H1 (cell line): ENCODE data around the gene DAPK3. TPM values are rescaled to one million over a fixed set of nuclear protein-coding genes. Genes with fewer than 3 reads are reported as not detected.

Source experiments
- CTCF ChIA-PET: fragments of 300-600 bp; sonication (Branson Sonifier 250); formaldehyde crosslinking; loops from one replicate; lab custom pipeline; 2021; ENCODE audit not compliant: partially characterized antibody; lab: Charles Lee
- POLR2A ChIA-PET: fragments of 300-600 bp; sonication (Branson Sonifier 250); formaldehyde crosslinking; loops from one replicate; lab custom pipeline; 2021; ENCODE audit warnings: inconsistent platforms; ENCODE audit not compliant: partially characterized antibody; lab: Charles Lee
- DNase-seq, 2 experiments: peaks; one replicate each; pipeline versions ENCODE4 v3.0.0 to v3.0.0-alpha.2; 2010 to 2022; ENCODE audit warnings: low spot score in 2 of 2, low read depth in 1 of 2, mixed read lengths in 1 of 2
- FAIRE-seq: peaks from 2 replicates; lab custom pipeline; 2011; peaks lifted over from hg19 to GRCh38; lab: Jason Lieb, UNC
- H2AFZ ChIP-seq: 2 replicates; pipeline ENCODE4 v1.8.1; 2012; ENCODE audit warnings: low read length, inconsistent platforms
- H2AK5ac ChIP-seq: 2 replicates; pipeline ENCODE4 v1.6.1; 2013; ENCODE audit warnings: low read depth, low read length
- H2BK120ac ChIP-seq: replicated peaks from 2 replicates; pipeline ENCODE3; 2013; ENCODE audit warnings: low read depth, low read length, inconsistent platforms
- H2BK12ac ChIP-seq: 2 replicates; pipeline ENCODE4 v1.6.1; 2013; ENCODE audit warnings: low read depth, low read length
- H2BK15ac ChIP-seq: 2 replicates; pipeline ENCODE4 v1.6.1; 2013; ENCODE audit warnings: low read length
- H2BK20ac ChIP-seq: 2 replicates; pipeline ENCODE4 v1.6.1; 2013; ENCODE audit warnings: low read length
- H2BK5ac ChIP-seq: 2 replicates; pipeline ENCODE4 v1.6.1; 2013; ENCODE audit warnings: low read depth, low read length
- H3K14ac ChIP-seq: 2 replicates; pipeline ENCODE4 v1.6.1; 2013; ENCODE audit warnings: inconsistent platforms; ENCODE audit not compliant: insufficient read length
- H3K18ac ChIP-seq: 2 replicates; pipeline ENCODE4 v1.6.1; 2013; ENCODE audit warnings: low read length; ENCODE audit errors: extremely low read depth
- H3K23ac ChIP-seq: 2 replicates; pipeline ENCODE4 v1.6.1; 2013; ENCODE audit warnings: inconsistent platforms; ENCODE audit not compliant: insufficient read length
- H3K23me2 ChIP-seq: 2 replicates; pipeline ENCODE4 v1.6.1; 2013; ENCODE audit warnings: low read depth, low read length
- H3K27ac ChIP-seq: 2 replicates; pipeline ENCODE4 v1.6.1; 2011; ENCODE audit warnings: low read depth, low read length, inconsistent platforms
- H3K27me3 ChIP-seq, 4 experiments: replicated peaks in 1 of 4; 1 replicate in 1 of 4; 2 replicates in 3 of 4; pipeline versions ENCODE4 v1.6.1 to v1.8.1; 2011 to 2013; ENCODE audit warnings: low read length in 3 of 4, mild to moderate bottlenecking in 3 of 4, inconsistent platforms in 2 of 4, mixed read lengths in 2 of 4, moderate library complexity in 1 of 4; ENCODE audit not compliant: control insufficient read depth in 3 of 4, insufficient read depth in 3 of 4; ENCODE audit errors: extremely low read depth in 1 of 4
- H3K36me3 ChIP-seq, 4 experiments: 2 replicates each; pipeline versions ENCODE4 v1.6.1 to v1.8.1; 2011 to 2013; ENCODE audit warnings: mild to moderate bottlenecking in 4 of 4, low read length in 3 of 4, moderate library complexity in 2 of 4, control low read depth in 1 of 4, inconsistent platforms in 1 of 4; ENCODE audit not compliant: insufficient read depth in 4 of 4, control insufficient read depth in 2 of 4
- H3K4ac ChIP-seq: replicated peaks from 2 replicates; pipeline ENCODE3; 2013; ENCODE audit warnings: low read length, low read depth, mixed read lengths, inconsistent platforms; ENCODE audit not compliant: insufficient read length
- H3K4me1 ChIP-seq, 4 experiments: replicated peaks in 1 of 4; 1 replicate in 1 of 4; 2 replicates in 3 of 4; pipeline versions ENCODE4 v1.6.1 to v1.8.1; 2011 to 2013; ENCODE audit warnings: low read length in 3 of 4, inconsistent platforms in 2 of 4, mixed read lengths in 1 of 4; ENCODE audit not compliant: insufficient read depth in 4 of 4, control insufficient read depth in 3 of 4
- H3K4me2 ChIP-seq, 2 experiments: 2 replicates each; pipeline versions ENCODE4 v1.6.1 to v1.8.1; 2011 to 2013; ENCODE audit warnings: low read depth in 2 of 2, low read length in 2 of 2, control low read depth in 1 of 2, inconsistent platforms in 1 of 2, mild to moderate bottlenecking in 1 of 2; ENCODE audit not compliant: insufficient read depth in 1 of 2
- H3K4me3 ChIP-seq, 4 experiments: fragments of 200-600, 300-600 bp in 1 of 4; sonication (generic), shearing (Covaris generic), sonication (Bioruptor Twin) in 1 of 4; 2 replicates each; pipeline versions ENCODE4 v1.5.1 to v1.8.1; 2011 to 2016; ENCODE audit warnings: low read length in 4 of 4, low read depth in 3 of 4, control low read depth in 2 of 4, inconsistent platforms in 2 of 4, mild to moderate bottlenecking in 2 of 4, mixed read lengths in 1 of 4, moderate library complexity in 1 of 4; ENCODE audit not compliant: insufficient read depth in 2 of 4; ENCODE audit errors: extremely low read depth in 1 of 4
- H3K56ac ChIP-seq: replicated peaks from 2 replicates; pipeline ENCODE3; 2013; ENCODE audit warnings: low read depth, mild to moderate bottlenecking, mixed read lengths, low read length, inconsistent platforms; ENCODE audit not compliant: insufficient read length
- H3K79me1 ChIP-seq: 2 replicates; pipeline ENCODE4 v1.6.1; 2013; ENCODE audit warnings: low read depth, low read length, control low read depth
- H3K79me2 ChIP-seq, 2 experiments: 2 replicates each; pipeline versions ENCODE4 v1.6.1 to v1.8.1; 2012 to 2013; ENCODE audit warnings: low read length in 2 of 2, mild to moderate bottlenecking in 2 of 2, inconsistent platforms in 1 of 2; ENCODE audit not compliant: insufficient read depth in 2 of 2, control insufficient read depth in 1 of 2
- H3K9ac ChIP-seq, 4 experiments: replicated peaks in 1 of 4; 1 replicate in 1 of 4; 2 replicates in 3 of 4; pipeline versions ENCODE4 v1.6.1 to v1.8.1; 2011 to 2013; ENCODE audit warnings: low read depth in 3 of 4, low read length in 3 of 4, control low read depth in 2 of 4, mild to moderate bottlenecking in 2 of 4, moderate library complexity in 2 of 4, inconsistent platforms in 1 of 4; ENCODE audit errors: extremely low read depth in 1 of 4
- H3K9me3 ChIP-seq, 2 experiments: 2 replicates each; pipeline versions ENCODE4 v1.6.1 to v1.8.1; 2012 to 2013; ENCODE audit warnings: mild to moderate bottlenecking in 2 of 2, moderate library complexity in 2 of 2, control low read depth in 1 of 2, inconsistent platforms in 1 of 2, low read depth in 1 of 2, low read length in 1 of 2, mixed read lengths in 1 of 2; ENCODE audit not compliant: insufficient read depth in 2 of 2
- H4K20me1 ChIP-seq, 2 experiments: replicated peaks in 1 of 2; 2 replicates each; pipeline versions ENCODE3 to v1.8.1; 2011 to 2013; ENCODE audit warnings: inconsistent platforms in 2 of 2, low read length in 2 of 2, mild to moderate bottlenecking in 1 of 2; ENCODE audit not compliant: insufficient read depth in 2 of 2, control insufficient read depth in 1 of 2
- H4K5ac ChIP-seq: 2 replicates; pipeline ENCODE4 v1.6.1; 2013; ENCODE audit warnings: low read length, low read depth, mixed read lengths, inconsistent platforms; ENCODE audit not compliant: insufficient read length
- H4K8ac ChIP-seq: 2 replicates; pipeline ENCODE4 v1.8.0; 2013; ENCODE audit warnings: mild to moderate bottlenecking, moderate library complexity, low read length, inconsistent platforms; ENCODE audit not compliant: insufficient read depth; ENCODE audit errors: extremely low read depth
- H4K91ac ChIP-seq: replicated peaks from 2 replicates; pipeline ENCODE3; 2013; ENCODE audit warnings: low read length, mixed read lengths, inconsistent platforms; ENCODE audit not compliant: insufficient read length
- JUN ChIP-seq: IDR thresholded peaks from 2 replicates; pipeline ENCODE4 v1.6.1; 2011; ENCODE audit warnings: low read depth, mild to moderate bottlenecking, improper control_type of control experiment, low read length
- POLR2A ChIP-seq, 2 experiments: IDR thresholded peaks; 1 replicate in 1 of 2; 2 replicates in 1 of 2; pipeline ENCODE4 v1.6.1; 2011; ENCODE audit warnings: low read depth in 2 of 2, low read length in 2 of 2, mild to moderate bottlenecking in 2 of 2; ENCODE audit errors: control extremely low read depth in 1 of 2
- POU5F1 ChIP-seq: IDR thresholded peaks from 2 replicates; pipeline ENCODE4 v1.6.1; 2011; ENCODE audit warnings: low read depth, mild to moderate bottlenecking, low read length, moderate library complexity
- RAD21 ChIP-seq, 2 experiments: IDR thresholded peaks in 1 of 2; conservative IDR thresholded peaks in 1 of 2; 2 replicates each; pipeline ENCODE4 v1.6.1; 2011; ENCODE audit warnings: low read depth in 2 of 2, low read length in 2 of 2, improper control_type of control experiment in 1 of 2, inconsistent platforms in 1 of 2, mild to moderate bottlenecking in 1 of 2, moderate library complexity in 1 of 2
- TAF1 ChIP-seq: IDR thresholded peaks from 2 replicates; pipeline ENCODE4 v1.6.1; 2011; ENCODE audit warnings: mild to moderate bottlenecking, low read depth, low read length
- YY1 ChIP-seq: IDR thresholded peaks from 2 replicates; pipeline ENCODE4 v1.6.1; 2011; ENCODE audit warnings: low read depth, mild to moderate bottlenecking, low read length
- WGBS, 2 experiments: shearing (Covaris generic) in 1 of 2; methylation state at CpG; one replicate each; pipeline versions ENCODE4 v1.1.6 to v1.1.7; 2013 to 2015; ENCODE audit warnings: low lambda C conversion rate in 2 of 2, mixed read lengths in 2 of 2, inconsistent platforms in 1 of 2, low coverage in 1 of 2, missing lambda C conversion rate in 1 of 2; ENCODE audit not compliant: insufficient replicate concordance in 2 of 2, insufficient coverage in 1 of 2, insufficient read length in 1 of 2; ENCODE audit errors: extremely low coverage in 1 of 2, missing lambda C conversion rate in 1 of 2; 5-methylcytosine and 5-hydroxymethylcytosine counted together
- polyA plus RNA-seq, 7 experiments: library from polyadenylated mRNA; depleted of rRNA in 3 of 7; stranded (reverse) in 5 of 7; unstranded in 2 of 7; fragments of >200 nt in 5 of 7; fragments of 200-250 nt in 2 of 7; gene quantifications; 1 replicate in 5 of 7; 2 replicates in 1 of 7; 4 replicates in 1 of 7; pipeline versions ENCODE4 v1.2.1 to v1.2.3, GENCODE V29; 2011 to 2013; ENCODE audit warnings: missing spikeins in 2 of 7, mixed read lengths in 2 of 7
- total RNA-seq: library from RNA; stranded (reverse); fragmentation: NEBNext Ultra II Directional; extraction: Animal tissue kit (Norgen Biotek cat#: 25700); gene quantifications from 2 replicates; pipeline ENCODE4 v1.2.1, GENCODE V29; 2021
- TF ChIP-seq, protein P1 (sequence below), 3 experiments: IDR thresholded peaks; 1 replicate in 2 of 3; 2 replicates in 1 of 3; pipeline versions ENCODE4 v1.5.1 to v1.6.1; 2011; ENCODE audit warnings: low read length in 3 of 3, mild to moderate bottlenecking in 3 of 3, inconsistent platforms in 2 of 3, low read depth in 1 of 3, moderate library complexity in 1 of 3; ENCODE audit not compliant: insufficient read depth in 1 of 3; ENCODE audit errors: control extremely low read depth in 1 of 3

Gene DAPK3
- total and polyA plus RNA-seq, 2 of the 8 experiments (the other 6 are each of a cell fraction or from before 2014, with no cell fraction given), result 53.2 to 78.1 TPM

DNA sequence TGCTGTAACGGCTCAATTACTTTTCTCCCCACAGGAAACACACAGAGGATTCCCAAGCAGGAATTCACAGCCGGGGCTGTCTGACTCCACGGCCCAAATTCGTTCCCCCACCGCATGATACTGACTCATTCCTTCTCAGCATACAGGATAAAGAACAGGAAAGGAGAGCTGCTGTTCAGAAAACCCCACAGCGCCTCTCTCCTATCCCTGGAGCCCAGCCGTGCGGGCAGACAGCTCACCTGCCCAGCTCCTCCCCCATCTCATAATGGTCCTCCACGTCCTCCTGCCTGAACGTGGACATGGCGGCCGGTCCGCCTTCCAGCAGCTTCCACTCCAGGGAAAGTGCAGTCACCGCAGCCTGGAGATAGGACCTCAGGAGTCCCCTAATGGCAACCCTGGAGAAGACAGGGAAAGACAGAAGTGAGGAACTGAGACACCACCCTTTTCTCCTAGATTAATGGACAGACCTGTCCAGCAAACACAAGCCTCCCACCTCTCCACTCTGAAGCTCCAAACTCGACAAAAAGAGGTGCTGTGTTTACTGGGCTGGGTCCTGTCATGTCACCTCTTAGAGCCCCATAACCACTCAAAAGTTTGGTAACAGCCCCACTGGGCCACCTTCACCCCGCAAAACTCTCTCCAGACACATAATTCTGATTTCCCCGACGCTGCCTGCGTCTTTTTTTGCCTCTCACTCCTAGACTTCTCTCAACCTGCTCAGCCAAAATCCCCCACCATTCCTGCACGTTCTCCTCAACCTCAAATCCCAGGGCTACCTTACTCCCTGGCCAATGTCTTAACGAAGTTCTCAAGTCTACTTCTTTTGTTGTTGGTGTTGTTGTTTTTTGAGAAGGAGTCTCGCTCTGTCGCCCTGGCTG, 1.2 kb downstream of the DAPK3 start:
- 34% methylated on average over 23 of the region's 23 CpGs; no CpG with 5 or more reads in 1 of the 2 experiments for WGBS, 2 experiments
- 0 out of 2 replicates have a peak overlapping the region, but pooled peaks have one; percentile 61 for H2BK15ac ChIP-seq
- FAIRE-seq, result no peak
- no peak overlapping the region for H3K18ac ChIP-seq
- 0 out of 2 replicates have a peak overlapping the region, but pooled peaks have one; percentile 77 for H2AK5ac ChIP-seq
- peak overlapping the region; percentile 69 to 92 (median 75) for H3K4me3 ChIP-seq
- H2BK12ac ChIP-seq, result peak overlapping the region; percentile 75; the same call in 1 of the 2 replicates
- peaks cover 6% of the 10 kb centered on the region for H3K79me1 ChIP-seq
- DNase-seq, result peak in 1 of 2 experiments; percentile 64
- H3K27me3 ChIP-seq, result no peaks in the 10 kb centered on the region
- H4K5ac ChIP-seq, result no peak overlapping the region
- H4K20me1 ChIP-seq, result peaks cover 15 to 20% of the 10 kb centered on the region in 2 experiments
- peak overlapping the region; percentile 80 for H3K27ac ChIP-seq
- H2BK20ac ChIP-seq, result 0 out of 2 replicates have a peak overlapping the region, but pooled peaks have one; percentile 32
- peak overlapping the region; percentile 52; the same call in 1 of the 2 replicates for H2BK5ac ChIP-seq
- no peak overlapping the region for H3K56ac ChIP-seq
- H3K9me3 ChIP-seq, result no peaks in the 10 kb centered on the region
- no peak overlapping the region for H4K91ac ChIP-seq
- H3K14ac ChIP-seq, result no peak overlapping the region
- H4K8ac ChIP-seq, result no peak overlapping the region; the same call in 1 of the 2 replicates
- H3K4me2 ChIP-seq, result peak overlapping the region; percentile 88 to 92
- H3K36me3 ChIP-seq, result peaks cover 9 to 26% (median 15%) of the 10 kb centered on the region in 4 experiments; a peak in 7 of 8 replicates
- ChIA-PET POLR2A (interaction anchor here (0.8 to 24.8 kb wide), 17 partner anchors 11 to 223 kb away, joined by 3 to 870 read pairs (median 4); partner anchors contain the start of genes ATCAY, EEF2, NMRK2 and PIAS4), CTCF (interaction anchor here (0.6 to 1.8 kb wide), 10 partner anchors 13 to 398 kb away, joined by 3 to 10 read pairs (median 5); partner anchors contain the start of genes ATCAY, EEF2 and NMRK2)
- no peak overlapping the region for H3K23ac ChIP-seq
- H2AFZ ChIP-seq, result no peak overlapping the region
- peak overlapping the region; percentile 33 for H3K4ac ChIP-seq
- peaks cover 7% of the 10 kb centered on the region; the same call in 1 of the 2 replicates for H3K23me2 ChIP-seq
- H2BK120ac ChIP-seq, result no peak overlapping the region
- H3K79me2 ChIP-seq, result peaks cover 8 to 42% of the 10 kb centered on the region in 2 experiments; a peak in 3 of 4 replicates
- peaks cover 2 to 16% (median 6%) of the 10 kb centered on the region in 4 experiments; a peak in 6 of 7 replicates for H3K4me1 ChIP-seq
- H3K9ac ChIP-seq, result peak overlapping the region in 3 of 4 experiments; percentile 82 to 87 (median 86); a peak in 6 of 7 replicates
- peak in 1 of 2 experiments; percentile 22; a peak in 1 of 4 replicates for TF ChIP-seq RAD21 (IDR thresholded peaks at IDR 0.05 in 1 of 2, conservative IDR thresholded peaks at IDR 0.05 in 1 of 2; ENCODE audit: low read depth in 2 of 2, low read length in 2 of 2)
- TF ChIP-seq POU5F1, result no peak
- peak; percentile 9; the same call in 1 of the 2 replicates for TF ChIP-seq YY1
- peak in 1 of 2 experiments; percentile 67; a peak in 2 of 3 replicates for TF ChIP-seq POLR2A (IDR thresholded peaks at IDR 0.05; ENCODE audit: control extremely low read depth in 1 of 2, low read depth in 2 of 2, low read length in 2 of 2)
- no peak for TF ChIP-seq JUN
- TF ChIP-seq, protein P1, sequence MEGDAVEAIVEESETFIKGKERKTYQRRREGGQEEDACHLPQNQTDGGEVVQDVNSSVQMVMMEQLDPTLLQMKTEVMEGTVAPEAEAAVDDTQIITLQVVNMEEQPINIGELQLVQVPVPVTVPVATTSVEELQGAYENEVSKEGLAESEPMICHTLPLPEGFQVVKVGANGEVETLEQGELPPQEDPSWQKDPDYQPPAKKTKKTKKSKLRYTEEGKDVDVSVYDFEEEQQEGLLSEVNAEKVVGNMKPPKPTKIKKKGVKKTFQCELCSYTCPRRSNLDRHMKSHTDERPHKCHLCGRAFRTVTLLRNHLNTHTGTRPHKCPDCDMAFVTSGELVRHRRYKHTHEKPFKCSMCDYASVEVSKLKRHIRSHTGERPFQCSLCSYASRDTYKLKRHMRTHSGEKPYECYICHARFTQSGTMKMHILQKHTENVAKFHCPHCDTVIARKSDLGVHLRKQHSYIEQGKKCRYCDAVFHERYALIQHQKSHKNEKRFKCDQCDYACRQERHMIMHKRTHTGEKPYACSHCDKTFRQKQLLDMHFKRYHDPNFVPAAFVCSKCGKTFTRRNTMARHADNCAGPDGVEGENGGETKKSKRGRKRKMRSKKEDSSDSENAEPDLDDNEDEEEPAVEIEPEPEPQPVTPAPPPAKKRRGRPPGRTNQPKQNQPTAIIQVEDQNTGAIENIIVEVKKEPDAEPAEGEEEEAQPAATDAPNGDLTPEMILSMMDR (IDR thresholded peaks at IDR 0.05; ENCODE audit: control extremely low read depth in 1 of 3, insufficient read depth in 1 of 3, low read depth in 1 of 3, low read length in 3 of 3), result peak in 1 of 3 experiments; percentile 14; a peak in 2 of 4 replicates
- peak; percentile 50 for TF ChIP-seq TAF1
